Measurements from ENCODE around the gene JAG2.

JAG2 gene

GRCh38 chr14:105204206-105204930 is 35.8 kb upstream of the JAG2 start:
- DNase-seq (ENCODE audit: low read depth in 1 of 2, low spot score in 1 of 2): no peak

GRCh38 chr14:105203701-105204100 is 35.1 kb upstream of the JAG2 start:
- no peak for DNase-seq (ENCODE audit: low read depth in 1 of 2, low spot score in 1 of 2)

- DNase-seq (ENCODE audit: low read depth in 1 of 2, low spot score in 1 of 2): peak; percentile 33 to 41
Observed at GRCh38 chr14:105203057-105203531, 34.5 kb upstream of the JAG2 start.

GRCh38 chr14:105201925-105202513 is 33.4 kb upstream of the JAG2 start:
- DNase-seq (ENCODE audit: low read depth in 1 of 2, low spot score in 1 of 2): no peak

- no peak for DNase-seq (ENCODE audit: low read depth in 1 of 2, low spot score in 1 of 2)
Observed at GRCh38 chr14:105201156-105201924, 32.8 kb upstream of the JAG2 start.

GRCh38 chr14:105200641-105201040 is 32.1 kb upstream of the JAG2 start:
- no peak for DNase-seq (ENCODE audit: low read depth in 1 of 2, low spot score in 1 of 2)

GRCh38 chr14:105200074-105200473 is 31.5 kb upstream of the JAG2 start:
- no peak for DNase-seq (ENCODE audit: low read depth in 1 of 2, low spot score in 1 of 2)

- no peak for DNase-seq (ENCODE audit: low read depth in 1 of 2, low spot score in 1 of 2)
Observed at GRCh38 chr14:105199093-105199492, 30.5 kb upstream of the JAG2 start.

GRCh38 chr14:105198588-105198987 is 30.0 kb upstream of the JAG2 start:
- DNase-seq (ENCODE audit: low read depth in 1 of 2, low spot score in 1 of 2): no peak

GRCh38 chr14:105197211-105197641 is 28.6 kb upstream of the JAG2 start:
- no peak for DNase-seq (ENCODE audit: low read depth in 1 of 2, low spot score in 1 of 2)

GRCh38 chr14:105196265-105196960 is 27.8 kb upstream of the JAG2 start:
- no peak for DNase-seq (ENCODE audit: low read depth in 1 of 2, low spot score in 1 of 2)

- no peak for DNase-seq (ENCODE audit: low read depth in 1 of 2, low spot score in 1 of 2)
Observed at GRCh38 chr14:105195522-105196264, 27.1 kb upstream of the JAG2 start.

- no peak for DNase-seq (ENCODE audit: low read depth in 1 of 2, low spot score in 1 of 2)
Observed at GRCh38 chr14:105195051-105195450, 26.5 kb upstream of the JAG2 start.

- no peak for DNase-seq (ENCODE audit: low read depth in 1 of 2, low spot score in 1 of 2)
Observed at GRCh38 chr14:105193916-105194782, 25.6 kb upstream of the JAG2 start.

- no peak for DNase-seq (ENCODE audit: low read depth in 1 of 2, low spot score in 1 of 2)
Observed at GRCh38 chr14:105192866-105193731, 24.5 kb upstream of the JAG2 start.

- DNase-seq (ENCODE audit: low read depth in 1 of 2, low spot score in 1 of 2): no peak
Observed at GRCh38 chr14:105187935-105188524, 19.5 kb upstream of the JAG2 start.

GRCh38 chr14:105187116-105187515 is 18.5 kb upstream of the JAG2 start:
- no peak for DNase-seq (ENCODE audit: low read depth in 1 of 2, low spot score in 1 of 2)

- DNase-seq (ENCODE audit: low read depth in 1 of 2, low spot score in 1 of 2): no peak
Observed at GRCh38 chr14:105185973-105186372, 17.4 kb upstream of the JAG2 start.

All from activated T-helper 1 cell treated with anti-CD3 and anti-CD28 coated beads, Interleukin-2, amount 50 U/mL, for 16 hours (primary cell).